GM23338 (cell line): ENCODE measurements around the gene VPS39. TPM values are rescaled to one million over a fixed set of nuclear protein-coding genes. Genes with fewer than 3 reads are reported as not detected.

Experiments used
- ATAC-seq: fragments of 200-7000 bp; cut with Tn5 transposase; 3 replicates; pipeline ENCODE4 v1.9.1; 2020
- DNase-seq: peaks from one replicate; pipeline ENCODE4 v3.0.0-alpha.2; 2015; ENCODE audit warnings: low spot score
- H2AFZ ChIP-seq: fragments of 200-600 bp; sonication (generic); 2 replicates; pipeline ENCODE4 v1.8.0; 2016; ENCODE audit warnings: antibody characterized with exemption, mild to moderate bottlenecking, moderate library complexity
- H3F3A ChIP-seq: fragments of 200-600 bp; sonication (generic); replicated peaks from 2 replicates; pipeline ENCODE4 v1.8.0; 2017; ENCODE audit warnings: antibody characterized with exemption, mixed run types, low read depth
- H3K27ac ChIP-seq: fragments of 200-600 bp; sonication (generic); 2 replicates; pipeline ENCODE4 v1.6.1; 2016; ENCODE audit warnings: low read depth
- H3K27me3 ChIP-seq: fragments of 200-600 bp; sonication (generic); 2 replicates; pipeline ENCODE4 v1.8.0; 2016; ENCODE audit warnings: mild to moderate bottlenecking, mixed run types, moderate library complexity; ENCODE audit not compliant: insufficient read depth
- H3K36me3 ChIP-seq: fragments of 200-600 bp; sonication (generic); 2 replicates; pipeline ENCODE4 v1.8.0; 2016; ENCODE audit warnings: mild to moderate bottlenecking; ENCODE audit not compliant: insufficient read depth
- H3K4me1 ChIP-seq: fragments of 200-600 bp; sonication (generic); 2 replicates; pipeline ENCODE4 v1.8.0; 2016; ENCODE audit warnings: mild to moderate bottlenecking, moderate library complexity; ENCODE audit not compliant: insufficient read depth
- H3K4me2 ChIP-seq: fragments of 200-600 bp; sonication (generic); 2 replicates; pipeline ENCODE4 v1.7.1; 2017; ENCODE audit warnings: mixed run types
- H3K4me3 ChIP-seq: fragments of 200-600 bp; sonication (generic); 2 replicates; pipeline ENCODE4 v1.6.1; 2016; ENCODE audit warnings: mixed run types
- H3K79me2 ChIP-seq: fragments of 200-600 bp; sonication (generic); replicated peaks from 2 replicates; pipeline ENCODE4 v1.8.0; 2017; ENCODE audit warnings: mild to moderate bottlenecking; ENCODE audit not compliant: insufficient read depth
- H3K9me2 ChIP-seq: fragments of 200-600 bp; sonication (generic); 2 replicates; pipeline ENCODE4 v1.8.0; 2017; ENCODE audit not compliant: insufficient read depth
- H4K20me1 ChIP-seq: fragments of 200-600 bp; sonication (generic); replicated peaks from 2 replicates; pipeline ENCODE4 v1.8.0; 2017; ENCODE audit warnings: mild to moderate bottlenecking; ENCODE audit not compliant: insufficient read depth
- H3K27ac Mint-ChIP-seq: 2 replicates; pipeline ENCODE4 v1.8.0; 2020; ENCODE audit warnings: inconsistent platforms, mild to moderate bottlenecking, moderate library complexity, mixed read lengths
- H3K27me3 Mint-ChIP-seq: 3 replicates; pipeline ENCODE4 v1.8.0; 2022; ENCODE audit warnings: low read depth, mild to moderate bottlenecking, moderate library complexity, mixed read lengths, inconsistent platforms; ENCODE audit not compliant: insufficient read depth, poor library complexity
- H3K36me3 Mint-ChIP-seq: 3 replicates; pipeline ENCODE4 v1.8.0; 2021; ENCODE audit warnings: low read depth, mild to moderate bottlenecking, inconsistent platforms, moderate library complexity, mixed read lengths
- H3K4me1 Mint-ChIP-seq: 3 replicates; pipeline ENCODE4 v1.8.0; 2020; ENCODE audit warnings: mild to moderate bottlenecking, inconsistent platforms, mixed read lengths
- H3K4me3 Mint-ChIP-seq: 3 replicates; pipeline ENCODE4 v1.8.0; 2021; ENCODE audit warnings: moderate library complexity, mild to moderate bottlenecking, inconsistent platforms, mixed read lengths
- H3K9me3 Mint-ChIP-seq: 3 replicates; pipeline ENCODE4 v1.8.0; 2020; ENCODE audit warnings: moderate library complexity, mild to moderate bottlenecking, inconsistent platforms, mixed read lengths
- CREB1 ChIP-seq: fragments of 250-450 bp; sonication (Bioruptor Pico); IDR thresholded peaks from 2 replicates; pipeline ENCODE4 v1.5.0; 2020; ENCODE audit warnings: low read depth, mild to moderate bottlenecking, moderate library complexity
- CTCF ChIP-seq, 2 experiments: fragments of 200-600 bp in 1 of 2; sonication (generic) in 1 of 2; conservative IDR thresholded peaks; 2 replicates each; pipeline versions ENCODE4 v1.5.1 to v1.6.1; 2016 to 2017; ENCODE audit warnings: antibody characterized with exemption in 2 of 2, low read depth in 2 of 2, mild to moderate bottlenecking in 2 of 2, moderate library complexity in 1 of 2
- EZH2 ChIP-seq: fragments of 200-600 bp; sonication (generic); IDR thresholded peaks from one replicate; pipeline ENCODE4 v1.8.0; 2017; ENCODE audit warnings: antibody characterized with exemption, mild to moderate bottlenecking, low read depth; ENCODE audit not compliant: unreplicated experiment
- EZH2phosphoT487 ChIP-seq: fragments of 200-600 bp; sonication (generic); IDR thresholded peaks from one replicate; pipeline ENCODE4 v1.8.1; 2018; ENCODE audit warnings: antibody characterized with exemption; ENCODE audit not compliant: unreplicated experiment
- NANOG ChIP-seq: IDR thresholded peaks from 2 replicates; pipeline ENCODE4 v1.6.1; 2016; ENCODE audit warnings: antibody characterized with exemption, borderline replicate concordance
- POLR2AphosphoS5 ChIP-seq: IDR thresholded peaks from 2 replicates; pipeline ENCODE4 v1.6.1; 2016; ENCODE audit warnings: antibody characterized with exemption, low read depth
- REST ChIP-seq: IDR thresholded peaks from one replicate; pipeline ENCODE4 v1.6.1; 2018; ENCODE audit warnings: antibody characterized with exemption; ENCODE audit not compliant: unreplicated experiment
- STAT1 ChIP-seq: IDR thresholded peaks from one replicate; pipeline ENCODE4 v1.6.1; 2016; ENCODE audit warnings: antibody characterized with exemption; ENCODE audit not compliant: unreplicated experiment
- ZNF114 ChIP-seq: fragments of 250-450 bp; sonication (Bioruptor Pico); IDR thresholded peaks from 2 replicates; pipeline ENCODE4 v1.5.0; 2020; ENCODE audit warnings: mild to moderate bottlenecking, moderate library complexity
- ZNF331 ChIP-seq: fragments of 250-450 bp; sonication (Bioruptor Pico); IDR thresholded peaks from 2 replicates; pipeline ENCODE4 v1.5.0; 2020; ENCODE audit warnings: low read depth, mild to moderate bottlenecking, moderate library complexity
- polyA plus RNA-seq: library from polyadenylated mRNA; unstranded; fragments of >200 nt; fragmentation: Nextera tagmentation; extraction: Ambion mirVana; gene quantifications from 2 replicates; pipeline ENCODE4 v1.2.1, GENCODE V29; 2016
- total RNA-seq: library from RNA; depleted of rRNA; stranded (reverse); fragments of >200 nt; shearing (Covaris generic); gene quantifications from 2 replicates; pipeline ENCODE4 v1.2.3, GENCODE V29; 2014
- TF ChIP-seq, protein P1 (sequence below): fragments of 250-450 bp; sonication (Bioruptor Pico); IDR thresholded peaks from 2 replicates; pipeline ENCODE4 v1.5.0; 2020; ENCODE audit warnings: mild to moderate bottlenecking, moderate library complexity

VPS39 gene
- total and polyA plus RNA-seq, 2 experiments from 2014 or later: 14.9 to 45.1 TPM

- no peaks in the 10 kb centered on the region for H3K9me2 ChIP-seq
- no peak overlapping the region for H3K4me2 ChIP-seq
- no peaks in the 10 kb centered on the region for H3K27me3 Mint-ChIP-seq
- no peak overlapping the region for H3K27ac ChIP-seq
- 0 out of 2 replicates have a peak, but pooled peaks cover 2% of the 10 kb centered on the region for H4K20me1 ChIP-seq
- DNase-seq (no peak), ATAC-seq (no peak)
- no peaks in the 10 kb centered on the region for H3K4me1 Mint-ChIP-seq
- peaks cover 34% of the 10 kb centered on the region; the same call in 1 of the 2 replicates for H3K36me3 ChIP-seq
- peaks cover 49% of the 10 kb centered on the region; the same call in 2 of the 3 replicates for H3K36me3 Mint-ChIP-seq
- no peak overlapping the region for H3K4me3 ChIP-seq
- H3F3A ChIP-seq: no peaks in the 10 kb centered on the region
- H3K4me1 ChIP-seq: no peaks in the 10 kb centered on the region
- H2AFZ ChIP-seq: no peak overlapping the region
- no peak for TF ChIP-seq POLR2AphosphoS5
- no peak for TF ChIP-seq CREB1 (CRISPR knock-in tag)
- no peak for TF ChIP-seq REST
- no peak for TF ChIP-seq EZH2phosphoT487
- TF ChIP-seq EZH2: no peak
- no peak for TF ChIP-seq STAT1
- TF ChIP-seq CTCF (conservative IDR thresholded peaks at IDR 0.05; ENCODE audit: low read depth in 2 of 2): no peak
- no peak for TF ChIP-seq ZNF331 (CRISPR knock-in tag)
- no peak for TF ChIP-seq ZNF114 (CRISPR knock-in tag)
- TF ChIP-seq, protein P1, sequence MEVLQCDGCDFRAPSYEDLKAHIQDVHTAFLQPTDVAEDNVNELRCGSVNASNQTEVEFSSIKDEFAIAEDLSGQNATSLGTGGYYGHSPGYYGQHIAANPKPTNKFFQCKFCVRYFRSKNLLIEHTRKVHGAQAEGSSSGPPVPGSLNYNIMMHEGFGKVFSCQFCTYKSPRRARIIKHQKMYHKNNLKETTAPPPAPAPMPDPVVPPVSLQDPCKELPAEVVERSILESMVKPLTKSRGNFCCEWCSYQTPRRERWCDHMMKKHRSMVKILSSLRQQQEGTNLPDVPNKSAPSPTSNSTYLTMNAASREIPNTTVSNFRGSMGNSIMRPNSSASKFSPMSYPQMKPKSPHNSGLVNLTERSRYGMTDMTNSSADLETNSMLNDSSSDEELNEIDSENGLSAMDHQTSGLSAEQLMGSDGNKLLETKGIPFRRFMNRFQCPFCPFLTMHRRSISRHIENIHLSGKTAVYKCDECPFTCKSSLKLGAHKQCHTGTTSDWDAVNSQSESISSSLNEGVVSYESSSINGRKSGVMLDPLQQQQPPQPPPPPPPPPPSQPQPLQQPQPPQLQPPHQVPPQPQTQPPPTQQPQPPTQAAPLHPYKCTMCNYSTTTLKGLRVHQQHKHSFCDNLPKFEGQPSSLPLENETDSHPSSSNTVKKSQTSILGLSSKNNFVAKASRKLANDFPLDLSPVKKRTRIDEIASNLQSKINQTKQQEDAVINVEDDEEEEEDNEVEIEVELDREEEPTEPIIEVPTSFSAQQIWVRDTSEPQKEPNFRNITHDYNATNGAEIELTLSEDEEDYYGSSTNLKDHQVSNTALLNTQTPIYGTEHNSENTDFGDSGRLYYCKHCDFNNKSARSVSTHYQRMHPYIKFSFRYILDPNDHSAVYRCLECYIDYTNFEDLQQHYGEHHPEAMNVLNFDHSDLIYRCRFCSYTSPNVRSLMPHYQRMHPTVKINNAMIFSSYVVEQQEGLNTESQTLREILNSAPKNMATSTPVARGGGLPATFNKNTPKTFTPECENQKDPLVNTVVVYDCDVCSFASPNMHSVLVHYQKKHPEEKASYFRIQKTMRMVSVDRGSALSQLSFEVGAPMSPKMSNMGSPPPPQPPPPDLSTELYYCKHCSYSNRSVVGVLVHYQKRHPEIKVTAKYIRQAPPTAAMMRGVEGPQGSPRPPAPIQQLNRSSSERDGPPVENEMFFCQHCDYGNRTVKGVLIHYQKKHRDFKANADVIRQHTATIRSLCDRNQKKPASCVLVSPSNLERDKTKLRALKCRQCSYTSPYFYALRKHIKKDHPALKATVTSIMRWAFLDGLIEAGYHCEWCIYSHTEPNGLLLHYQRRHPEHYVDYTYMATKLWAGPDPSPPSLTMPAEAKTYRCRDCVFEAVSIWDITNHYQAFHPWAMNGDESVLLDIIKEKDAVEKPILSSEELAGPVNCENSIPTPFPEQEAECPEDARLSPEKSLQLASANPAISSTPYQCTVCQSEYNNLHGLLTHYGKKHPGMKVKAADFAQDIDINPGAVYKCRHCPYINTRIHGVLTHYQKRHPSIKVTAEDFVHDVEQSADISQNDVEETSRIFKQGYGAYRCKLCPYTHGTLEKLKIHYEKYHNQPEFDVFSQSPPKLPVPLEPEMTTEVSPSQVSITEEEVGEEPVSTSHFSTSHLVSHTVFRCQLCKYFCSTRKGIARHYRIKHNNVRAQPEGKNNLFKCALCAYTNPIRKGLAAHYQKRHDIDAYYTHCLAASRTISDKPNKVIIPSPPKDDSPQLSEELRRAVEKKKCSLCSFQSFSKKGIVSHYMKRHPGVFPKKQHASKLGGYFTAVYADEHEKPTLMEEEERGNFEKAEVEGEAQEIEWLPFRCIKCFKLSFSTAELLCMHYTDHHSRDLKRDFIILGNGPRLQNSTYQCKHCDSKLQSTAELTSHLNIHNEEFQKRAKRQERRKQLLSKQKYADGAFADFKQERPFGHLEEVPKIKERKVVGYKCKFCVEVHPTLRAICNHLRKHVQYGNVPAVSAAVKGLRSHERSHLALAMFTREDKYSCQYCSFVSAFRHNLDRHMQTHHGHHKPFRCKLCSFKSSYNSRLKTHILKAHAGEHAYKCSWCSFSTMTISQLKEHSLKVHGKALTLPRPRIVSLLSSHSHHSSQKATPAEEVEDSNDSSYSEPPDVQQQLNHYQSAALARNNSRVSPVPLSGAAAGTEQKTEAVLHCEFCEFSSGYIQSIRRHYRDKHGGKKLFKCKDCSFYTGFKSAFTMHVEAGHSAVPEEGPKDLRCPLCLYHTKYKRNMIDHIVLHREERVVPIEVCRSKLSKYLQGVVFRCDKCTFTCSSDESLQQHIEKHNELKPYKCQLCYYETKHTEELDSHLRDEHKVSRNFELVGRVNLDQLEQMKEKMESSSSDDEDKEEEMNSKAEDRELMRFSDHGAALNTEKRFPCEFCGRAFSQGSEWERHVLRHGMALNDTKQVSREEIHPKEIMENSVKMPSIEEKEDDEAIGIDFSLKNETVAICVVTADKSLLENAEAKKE (CRISPR knock-in tag): no peak
- no peak for TF ChIP-seq NANOG
- H3K79me2 ChIP-seq: no peaks in the 10 kb centered on the region
- H3K27ac Mint-ChIP-seq: no peak overlapping the region
- no peaks in the 10 kb centered on the region for H3K27me3 ChIP-seq
- no peak overlapping the region for H3K4me3 Mint-ChIP-seq
- H3K9me3 Mint-ChIP-seq: no peaks in the 10 kb centered on the region
Measured at GRCh38 chr15:42217568-42217967, 9.5 kb upstream of the VPS39 start.
